ACHN (cell line): ENCODE data around the gene GCG.

ENCODE experiments used
- DNase-seq: peaks from one replicate; pipeline ENCODE4 v3.0.0-alpha.2; 2015
- in situ Hi-C: cut with HindIII; loops from 2 replicates; pipeline ENCODE4 v1.10.0; 2017; ENCODE audit warnings: low sequenced_read_pairs, low pct_ligation_motif_present, low pct_unique_long_range_greater_than_20kb

The GCG gene

DNA sequence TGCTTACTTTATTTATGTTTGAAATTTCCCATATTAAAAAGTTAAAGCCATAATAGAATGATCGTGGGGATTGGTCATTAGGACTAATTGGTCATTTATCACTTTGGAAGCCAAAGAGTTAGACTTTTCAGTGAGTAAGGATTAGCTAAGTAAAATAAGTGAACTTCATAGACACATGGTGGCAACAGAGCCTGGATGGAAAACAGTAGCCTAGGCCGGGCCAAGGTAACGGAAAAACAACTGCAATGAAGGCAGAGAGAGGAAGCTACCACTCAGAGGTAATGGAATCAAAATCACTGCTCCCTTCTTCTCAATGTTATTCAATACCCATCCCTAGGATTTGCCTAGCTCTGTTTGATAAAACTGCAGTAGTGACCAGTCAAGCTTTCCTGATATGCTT lies 4.1 kb upstream of the GCG start:
- no peak for DNase-seq
- in situ Hi-C loops: loop anchor here (10.0 kb wide), 1 partner anchor 139 kb away; no protein-coding TSS in a partner anchor

GRCh38 chr2:162155093-162155492 lies 3.0 kb upstream of the GCG start:
- in situ Hi-C loops: loop anchor here (10.0 kb wide), 1 partner anchor 140 kb away; no protein-coding TSS in a partner anchor
- DNase-seq: no peak

- peak; percentile 82 for DNase-seq
- in situ Hi-C loops: loop anchor here (10.0 kb wide), 1 partner anchor 141 kb away; no protein-coding TSS in a partner anchor
Measured at GRCh38 chr2:162153608-162154224, 1.7 kb upstream of the GCG start.

GRCh38 chr2:162149940-162150339 lies 2.1 kb downstream of the GCG start:
- no peak for DNase-seq
- in situ Hi-C loops: loop anchor here (10.0 kb wide), 1 partner anchor 145 kb away; no protein-coding TSS in a partner anchor

DNA sequence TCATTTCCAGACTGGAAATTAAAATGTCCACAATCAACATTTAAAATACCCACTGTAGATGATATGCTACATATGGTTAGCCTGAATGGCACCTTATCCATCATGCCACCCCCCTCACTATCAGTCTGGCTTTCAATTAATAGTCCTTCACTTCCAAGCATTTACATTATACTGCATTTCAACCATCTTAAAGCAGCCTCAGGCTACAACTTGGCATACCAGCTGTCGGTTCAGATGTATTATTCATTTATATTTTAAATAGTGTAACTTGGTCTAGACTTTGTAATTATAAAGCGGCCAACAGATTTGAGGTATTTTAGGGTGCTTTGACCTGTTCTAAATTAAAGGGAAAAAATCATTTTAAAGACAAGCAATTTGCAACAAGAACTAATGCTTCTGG lies 2.6 kb downstream of the GCG start:
- in situ Hi-C loops: no loop called here
- no peak for DNase-seq

GRCh38 chr2:162148956-162149355 lies 3.1 kb downstream of the GCG start:
- in situ Hi-C loops: no loop called here
- DNase-seq: no peak

DNA sequence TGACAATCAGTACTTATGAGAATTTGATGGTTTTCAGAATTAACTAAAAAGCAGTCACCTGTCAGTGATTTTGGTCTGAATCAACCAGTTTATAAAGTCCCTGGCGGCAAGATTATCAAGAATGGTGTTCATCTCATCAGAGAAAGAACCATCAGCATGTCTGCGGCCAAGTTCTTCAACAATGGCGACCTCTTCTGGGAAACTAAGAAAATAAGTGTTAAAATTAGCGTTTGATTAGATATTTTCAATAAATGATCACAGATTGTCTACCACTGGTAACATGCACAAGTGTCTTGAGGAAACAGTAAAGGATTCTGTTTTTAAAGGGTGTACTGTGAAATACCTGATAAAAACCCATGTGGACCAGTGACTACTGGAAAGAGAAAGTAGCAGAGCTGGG lies 8.1 kb downstream of the GCG start:
- in situ Hi-C loops: no loop called here

GRCh38 chr2:162138310-162138709 lies 13.7 kb downstream of the GCG start:
- no peak for DNase-seq
- in situ Hi-C loops: no loop called here

More for the DNA sequence above, 8.1 kb downstream of the GCG start:
- no peak for DNase-seq

GRCh38 chr2:162127422-162127821 lies 24.6 kb downstream of the GCG start:
- DNase-seq: no peak
- in situ Hi-C loops: no loop called here

- in situ Hi-C loops: no loop called here
- no peak for DNase-seq
Measured at GRCh38 chr2:162126527-162126926, 25.5 kb downstream of the GCG start.

DNA sequence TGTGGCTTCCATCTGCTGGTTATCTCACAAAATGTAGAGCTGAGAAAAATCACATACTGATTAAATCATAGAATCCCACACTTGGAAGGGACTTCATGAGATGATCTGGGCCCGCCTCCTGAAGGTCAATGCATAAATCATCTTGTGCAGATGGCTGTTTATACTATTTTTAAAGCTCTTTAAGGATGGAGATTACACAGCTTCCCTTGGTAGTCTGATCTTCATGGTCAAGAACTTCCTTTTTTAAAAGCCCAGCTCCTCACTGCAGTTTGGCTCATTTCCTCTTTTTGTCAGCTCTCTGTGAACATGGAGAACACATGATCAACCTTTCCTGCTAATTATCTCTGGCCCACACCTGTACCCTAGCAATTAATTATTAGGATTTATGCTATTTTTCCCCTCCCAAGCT lies 25.9 kb downstream of the GCG start:
- no peak for DNase-seq
- in situ Hi-C loops: no loop called here

GRCh38 chr2:162125138-162125537 lies 26.9 kb downstream of the GCG start:
- DNase-seq: no peak
- in situ Hi-C loops: no loop called here

DNA sequence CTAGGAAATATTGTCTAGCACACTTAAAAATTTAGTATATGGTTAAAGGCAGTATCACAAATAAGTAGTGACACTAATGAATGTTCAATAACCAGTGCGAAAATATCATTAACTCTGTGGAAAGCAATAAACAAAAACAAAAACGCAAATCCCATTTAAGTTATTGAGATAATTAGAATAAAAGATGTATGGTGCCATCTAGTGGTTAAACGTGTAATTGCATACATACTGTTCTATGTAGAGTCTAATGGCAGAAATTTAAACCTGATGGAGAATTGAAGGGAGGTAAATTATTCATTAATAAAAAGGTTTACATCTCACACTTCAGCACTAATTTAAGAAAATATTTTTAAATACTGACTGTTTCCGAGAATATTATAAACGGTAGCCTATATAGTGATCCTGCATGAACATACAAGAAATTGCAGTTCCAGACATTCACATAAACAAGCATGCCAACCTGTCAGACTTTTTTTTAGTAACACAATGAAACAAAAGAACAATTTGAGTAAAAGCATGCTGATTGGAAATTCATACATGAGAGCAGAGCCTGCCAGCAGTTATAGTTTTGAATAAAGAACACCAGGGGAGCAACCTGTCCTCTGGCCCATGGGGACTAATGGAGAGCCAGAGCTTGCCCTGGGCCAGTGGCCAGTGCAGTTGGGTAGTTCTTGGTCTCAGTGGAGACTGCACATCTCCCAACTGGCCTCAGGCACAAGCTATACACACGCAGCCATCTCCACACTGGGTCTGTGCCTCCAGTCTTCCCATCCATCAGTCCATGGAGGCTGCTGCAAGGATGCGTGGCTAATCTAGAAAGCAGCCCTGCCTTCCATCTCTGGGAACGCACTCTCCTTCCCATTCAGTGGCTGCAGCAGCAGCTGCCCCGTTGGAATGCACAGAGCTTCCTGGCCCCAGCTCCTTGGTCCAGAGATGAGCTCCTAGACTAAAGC lies 28.0 kb downstream of the GCG start:
- in situ Hi-C loops: no loop called here
- DNase-seq: peak; percentile 75

DNA sequence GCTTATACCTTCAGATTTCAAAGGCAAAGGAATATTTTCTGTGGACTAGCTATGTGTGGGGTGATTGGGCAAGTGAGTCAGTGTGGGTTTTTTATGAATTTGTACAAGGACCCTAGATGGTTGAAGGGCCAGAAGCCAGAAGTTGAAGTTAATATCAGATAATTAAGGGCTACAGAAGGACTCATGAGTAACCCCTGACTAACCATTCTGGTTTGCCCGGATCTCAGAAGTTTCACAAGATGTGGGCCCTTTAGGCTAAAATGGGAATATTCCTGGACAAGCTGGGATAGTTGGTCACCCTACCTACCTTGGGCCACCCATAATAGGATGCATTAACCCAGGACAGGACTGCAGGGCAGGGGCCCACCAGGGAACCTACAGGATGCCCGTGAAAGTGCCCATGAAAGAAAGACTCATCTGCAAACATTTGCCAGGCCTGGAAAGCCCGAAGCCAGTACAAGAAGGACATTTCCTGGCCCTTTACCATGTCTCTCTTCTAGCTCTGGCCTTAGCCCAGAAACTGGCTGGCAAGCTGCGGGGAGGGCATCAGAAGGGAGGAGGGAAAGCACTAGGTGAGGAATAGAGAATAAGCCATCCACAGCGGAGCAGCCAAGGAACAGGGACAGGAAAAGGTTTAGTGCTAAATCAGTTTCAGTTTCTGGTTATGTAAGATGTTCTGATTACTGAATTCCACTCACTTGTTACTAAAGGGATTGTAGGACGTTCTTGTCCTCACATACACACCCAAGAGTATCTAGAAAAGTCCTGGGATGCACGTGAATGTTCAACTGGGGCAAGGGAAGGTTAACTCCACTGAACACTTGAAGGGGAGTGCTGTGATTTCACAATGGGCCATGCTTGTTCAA lies 33.6 kb downstream of the GCG start:
- in situ Hi-C loops: no loop called here

GRCh38 chr2:162116352-162116751 lies 35.7 kb downstream of the GCG start:
- DNase-seq: no peak
- in situ Hi-C loops: no loop called here

More for the DNA sequence above, 33.6 kb downstream of the GCG start:
- DNase-seq: no peak

GRCh38 chr2:162115076-162115475 lies 37.0 kb downstream of the GCG start:
- in situ Hi-C loops: no loop called here
- no peak for DNase-seq

- in situ Hi-C loops: no loop called here
Measured at GRCh38 chr2:162114271-162114670, 37.8 kb downstream of the GCG start.

DNA sequence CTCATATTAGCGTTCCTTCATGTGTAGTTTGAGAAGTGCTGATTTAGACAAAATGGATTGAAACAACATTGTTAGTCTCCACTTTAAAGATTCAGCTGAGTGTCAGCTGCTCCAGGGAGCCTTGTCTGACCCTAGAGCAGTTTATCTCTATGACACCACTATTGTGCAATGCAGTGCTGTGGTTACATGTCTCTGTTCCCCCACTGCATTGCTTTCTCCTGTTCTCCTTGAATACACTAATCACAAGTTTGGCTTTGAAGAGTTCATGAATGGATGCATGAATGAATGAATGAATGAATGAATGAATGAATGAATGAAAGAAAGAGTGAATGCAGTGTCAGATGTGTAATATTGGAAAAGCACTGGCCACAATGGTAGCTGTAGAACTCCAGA lies 38.3 kb downstream of the GCG start:
- DNase-seq: no peak
- in situ Hi-C loops: no loop called here

More at GRCh38 chr2:162114271-162114670, 37.8 kb downstream of the GCG start:
- no peak for DNase-seq
